ENCODE data around the gene LYZL6.

- TF ChIP-seq, protein P1, sequence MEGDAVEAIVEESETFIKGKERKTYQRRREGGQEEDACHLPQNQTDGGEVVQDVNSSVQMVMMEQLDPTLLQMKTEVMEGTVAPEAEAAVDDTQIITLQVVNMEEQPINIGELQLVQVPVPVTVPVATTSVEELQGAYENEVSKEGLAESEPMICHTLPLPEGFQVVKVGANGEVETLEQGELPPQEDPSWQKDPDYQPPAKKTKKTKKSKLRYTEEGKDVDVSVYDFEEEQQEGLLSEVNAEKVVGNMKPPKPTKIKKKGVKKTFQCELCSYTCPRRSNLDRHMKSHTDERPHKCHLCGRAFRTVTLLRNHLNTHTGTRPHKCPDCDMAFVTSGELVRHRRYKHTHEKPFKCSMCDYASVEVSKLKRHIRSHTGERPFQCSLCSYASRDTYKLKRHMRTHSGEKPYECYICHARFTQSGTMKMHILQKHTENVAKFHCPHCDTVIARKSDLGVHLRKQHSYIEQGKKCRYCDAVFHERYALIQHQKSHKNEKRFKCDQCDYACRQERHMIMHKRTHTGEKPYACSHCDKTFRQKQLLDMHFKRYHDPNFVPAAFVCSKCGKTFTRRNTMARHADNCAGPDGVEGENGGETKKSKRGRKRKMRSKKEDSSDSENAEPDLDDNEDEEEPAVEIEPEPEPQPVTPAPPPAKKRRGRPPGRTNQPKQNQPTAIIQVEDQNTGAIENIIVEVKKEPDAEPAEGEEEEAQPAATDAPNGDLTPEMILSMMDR (IDR thresholded peaks at IDR 0.05): no peak
- TF ChIP-seq POLR2A (IDR thresholded peaks at IDR 0.05): no peak
These were observed 49.3 kb downstream of the LYZL6 start for GRCh38 chr17:35894206-35894605.
